ENCODE results near the gene PCDHA8.
"Not testable (repeated sequence)": the region's sequence is repeated elsewhere in the genome, so short reads cannot be mapped to it uniquely, and the experiment has no call there.

PCDHA8 gene, protein sequence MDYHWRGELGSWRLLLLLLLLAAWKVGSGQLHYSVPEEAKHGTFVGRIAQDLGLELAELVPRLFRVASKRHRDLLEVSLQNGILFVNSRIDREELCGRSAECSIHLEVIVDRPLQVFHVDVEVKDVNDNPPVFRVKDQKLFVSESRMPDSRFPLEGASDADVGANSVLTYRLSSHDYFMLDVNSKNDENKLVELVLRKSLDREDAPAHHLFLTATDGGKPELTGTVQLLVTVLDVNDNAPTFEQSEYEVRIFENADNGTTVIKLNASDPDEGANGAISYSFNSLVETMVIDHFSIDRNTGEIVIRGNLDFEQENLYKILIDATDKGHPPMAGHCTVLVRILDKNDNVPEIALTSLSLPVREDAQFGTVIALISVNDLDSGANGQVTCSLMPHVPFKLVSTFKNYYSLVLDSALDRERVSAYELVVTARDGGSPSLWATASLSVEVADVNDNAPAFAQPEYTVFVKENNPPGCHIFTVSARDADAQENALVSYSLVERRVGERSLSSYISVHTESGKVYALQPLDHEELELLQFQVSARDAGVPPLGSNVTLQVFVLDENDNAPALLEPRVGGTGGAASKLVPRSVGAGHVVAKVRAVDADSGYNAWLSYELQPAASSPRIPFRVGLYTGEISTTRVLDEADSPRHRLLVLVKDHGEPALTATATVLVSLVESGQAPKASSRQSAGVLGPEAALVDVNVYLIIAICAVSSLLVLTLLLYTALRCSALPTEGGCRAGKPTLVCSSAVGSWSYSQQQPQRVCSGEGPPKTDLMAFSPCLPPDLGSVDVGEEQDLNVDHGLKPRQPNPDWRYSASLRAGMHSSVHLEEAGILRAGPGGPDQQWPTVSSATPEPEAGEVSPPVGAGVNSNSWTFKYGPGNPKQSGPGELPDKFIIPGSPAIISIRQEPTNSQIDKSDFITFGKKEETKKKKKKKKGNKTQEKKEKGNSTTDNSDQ

GRCh38 chr5:140840978-140841962 is at the start of gene PCDHA8:
Gene PCDHA8 (plus strand): TSS chr5:140841187. CDS start chr5:140841322, 135 bp downstream.
- CTCF ChIA-PET, result interaction anchor here (0.5 to 1.5 kb wide), 5 partner anchors 18 to 557 kb away, joined by 3 read pairs; no protein-coding TSS in a partner anchor
- H3K27me3 Mint-ChIP-seq, result peaks cover 4% of the 10 kb centered on the region
- no peaks in the 10 kb centered on the region for H3K36me3 Mint-ChIP-seq
- peaks cover 21% of the 10 kb centered on the region for H3K9me3 Mint-ChIP-seq
- no peaks in the 10 kb centered on the region for H3K4me1 Mint-ChIP-seq
- no peak within 1 kb of the TSS for H3K4me3 Mint-ChIP-seq
- DNase-seq, result no peak
- H3K27ac Mint-ChIP-seq, result peak within 1 kb of the TSS; percentile 42

- Mint-ChIP-seq H3K36me3 (no peaks in the 10 kb centered on the region), H3K4me1 (no peaks in the 10 kb centered on the region), H3K27ac (no peak within 1 kb of the TSS), H3K9me3 (peaks cover 15% of the 10 kb centered on the region), H3K4me3 (no peak within 1 kb of the TSS), H3K27me3 (peaks cover 9% of the 10 kb centered on the region)
- CTCF ChIA-PET, result interaction anchor here (0.6 to 1.5 kb wide), 2 partner anchors 10 to 25 kb away, joined by 3 read pairs; no protein-coding TSS in a partner anchor
- no peak for DNase-seq
Observed at GRCh38 chr5:140794595-140795258, 46.3 kb upstream of the PCDHA8 start, which contains the start of gene PCDHA2. Gene PCDHA2 (plus strand): TSS chr5:140794852.

- Mint-ChIP-seq H3K9me3 (peaks cover 15% of the 10 kb centered on the region), H3K4me1 (no peaks in the 10 kb centered on the region), H3K27me3 (peaks cover 9% of the 10 kb centered on the region), H3K4me3 (no peak overlapping the region), H3K36me3 (no peaks in the 10 kb centered on the region), H3K27ac (no peak overlapping the region)
- DNase-seq, result no peak
- CTCF ChIA-PET, result interaction anchor here (1.5 kb wide), 1 partner anchor 11 kb away, joined by 3 read pairs; no protein-coding TSS in a partner anchor
Observed at GRCh38 chr5:140795259-140795641, 45.7 kb upstream of the PCDHA8 start.

- H3K4me3 Mint-ChIP-seq, H3K27ac Mint-ChIP-seq, H3K4me1 Mint-ChIP-seq, DNase-seq, H3K36me3 Mint-ChIP-seq: not testable (repeated sequence)
- Mint-ChIP-seq H3K9me3 (peaks cover 20% of the 10 kb centered on the region), H3K27me3 (peaks cover 11% of the 10 kb centered on the region)
- CTCF ChIA-PET, result interaction anchor here (1.5 kb wide), 1 partner anchor 12 kb away, joined by 3 read pairs; no protein-coding TSS in a partner anchor
Observed at GRCh38 chr5:140796072-140796717, 44.8 kb upstream of the PCDHA8 start.

- DNase-seq, result no peak
- CTCF ChIA-PET, result no interaction called here
- peaks cover 13% of the 10 kb centered on the region for H3K27me3 Mint-ChIP-seq
- H3K9me3 Mint-ChIP-seq, result peaks cover 24% of the 10 kb centered on the region
- H3K27ac Mint-ChIP-seq, result no peak overlapping the region
- no peaks in the 10 kb centered on the region for H3K4me1 Mint-ChIP-seq
- no peak overlapping the region for H3K4me3 Mint-ChIP-seq
- no peaks in the 10 kb centered on the region for H3K36me3 Mint-ChIP-seq
Observed at GRCh38 chr5:140796718-140797095, 44.3 kb upstream of the PCDHA8 start.

DNA sequence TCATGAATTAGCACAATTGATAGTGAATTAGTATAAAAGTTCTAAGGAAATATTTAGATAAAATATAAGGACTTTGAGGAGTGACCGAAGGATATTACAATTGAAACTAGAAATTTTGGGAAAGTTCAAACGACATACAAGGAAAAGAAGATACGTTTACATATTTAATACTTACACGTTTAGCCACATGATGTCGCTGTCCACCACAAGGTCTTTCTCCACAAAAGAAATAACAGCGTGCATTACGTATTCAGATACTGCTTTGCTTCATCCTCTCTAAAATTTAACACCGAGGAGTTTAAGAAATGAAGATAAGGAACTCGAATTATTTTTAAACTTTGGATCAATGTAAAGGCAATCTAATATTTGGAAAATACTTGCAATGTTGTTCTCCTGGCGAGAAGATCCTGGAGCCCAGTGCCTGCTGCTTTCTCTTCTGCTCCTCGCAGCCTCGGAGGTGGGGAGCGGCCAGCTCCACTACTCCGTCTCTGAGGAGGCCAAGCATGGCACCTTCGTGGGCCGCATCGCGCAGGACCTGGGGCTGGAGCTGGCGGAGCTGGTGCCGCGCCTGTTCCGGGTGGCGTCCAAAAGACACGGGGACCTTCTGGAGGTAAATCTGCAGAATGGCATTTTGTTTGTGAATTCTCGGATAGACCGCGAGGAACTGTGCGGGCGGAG is 40.0 kb upstream of the PCDHA8 start, which contains the start of gene PCDHA3:
Gene PCDHA3 (plus strand): TSS at position 242 of the 678 bp plus-strand sequence.
- Mint-ChIP-seq H3K27ac (peak within 1 kb of the TSS; percentile 49), H3K27me3 (peaks cover 4% of the 10 kb centered on the region), H3K9me3 (peaks cover 24% of the 10 kb centered on the region), H3K4me1 (no peaks in the 10 kb centered on the region), H3K36me3 (peaks cover 2% of the 10 kb centered on the region), H3K4me3 (peak within 1 kb of the TSS; percentile 10)
- no peak for DNase-seq
- CTCF ChIA-PET, result no interaction called here

DNA sequence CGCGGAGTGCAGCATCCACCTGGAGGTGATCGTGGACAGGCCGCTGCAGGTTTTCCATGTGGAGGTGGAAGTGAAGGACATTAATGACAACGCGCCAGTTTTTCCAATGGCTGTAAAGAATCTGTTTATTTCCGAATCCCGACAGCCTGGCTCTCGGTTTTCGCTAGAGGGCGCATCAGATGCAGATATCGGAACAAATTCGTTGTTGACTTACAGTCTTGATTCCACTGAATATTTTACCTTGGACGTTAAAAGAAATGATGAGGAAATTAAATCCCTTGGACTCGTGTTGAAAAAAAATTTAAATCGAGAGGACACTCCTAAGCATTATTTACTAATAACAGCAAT is 39.5 kb upstream of the PCDHA8 start:
- Mint-ChIP-seq H3K27ac (no peak overlapping the region), H3K9me3 (peaks cover 23% of the 10 kb centered on the region), H3K27me3 (peaks cover 4% of the 10 kb centered on the region), H3K36me3 (peaks cover 2% of the 10 kb centered on the region), H3K4me3 (no peak overlapping the region), H3K4me1 (no peaks in the 10 kb centered on the region)
- no peak for DNase-seq
- CTCF ChIA-PET, result no interaction called here

- H3K4me1 Mint-ChIP-seq, CTCF ChIA-PET: not testable (repeated sequence)
- peaks cover 25% of the 10 kb centered on the region for H3K9me3 Mint-ChIP-seq
Observed at GRCh38 chr5:140802381-140802780, 38.6 kb upstream of the PCDHA8 start.

GRCh38 chr5:140802781-140803271 is 38.2 kb upstream of the PCDHA8 start:
- no peak for DNase-seq
- Mint-ChIP-seq H3K27me3 (peaks cover 10% of the 10 kb centered on the region), H3K4me1 (no peaks in the 10 kb centered on the region), H3K36me3 (peaks cover 3% of the 10 kb centered on the region), H3K9me3 (peaks cover 29% of the 10 kb centered on the region), H3K4me3 (no peak overlapping the region), H3K27ac (peak overlapping the region; percentile 7)
- CTCF ChIA-PET, result no interaction called here

More at GRCh38 chr5:140802381-140802780, 38.6 kb upstream of the PCDHA8 start:
- H3K27me3 Mint-ChIP-seq, DNase-seq, H3K4me3 Mint-ChIP-seq, H3K36me3 Mint-ChIP-seq: not testable (repeated sequence)
- H3K27ac Mint-ChIP-seq, result peak overlapping the region; percentile 49

- Mint-ChIP-seq H3K4me1 (no peaks in the 10 kb centered on the region), H3K4me3 (no peak within 1 kb of the TSS), H3K27me3 (peaks cover 11% of the 10 kb centered on the region), H3K27ac (no peak within 1 kb of the TSS), H3K9me3 (peaks cover 28% of the 10 kb centered on the region), H3K36me3 (peaks cover 3% of the 10 kb centered on the region)
- peak; percentile 45 for DNase-seq
- CTCF ChIA-PET, result interaction anchor here (0.9 to 1.3 kb wide), 3 partner anchors 12 to 57 kb away, joined by 3 read pairs; no protein-coding TSS in a partner anchor
Observed at GRCh38 chr5:140806834-140807775, 33.9 kb upstream of the PCDHA8 start, which contains the start of gene PCDHA4. Gene PCDHA4 (plus strand): TSS chr5:140807068.

DNA sequence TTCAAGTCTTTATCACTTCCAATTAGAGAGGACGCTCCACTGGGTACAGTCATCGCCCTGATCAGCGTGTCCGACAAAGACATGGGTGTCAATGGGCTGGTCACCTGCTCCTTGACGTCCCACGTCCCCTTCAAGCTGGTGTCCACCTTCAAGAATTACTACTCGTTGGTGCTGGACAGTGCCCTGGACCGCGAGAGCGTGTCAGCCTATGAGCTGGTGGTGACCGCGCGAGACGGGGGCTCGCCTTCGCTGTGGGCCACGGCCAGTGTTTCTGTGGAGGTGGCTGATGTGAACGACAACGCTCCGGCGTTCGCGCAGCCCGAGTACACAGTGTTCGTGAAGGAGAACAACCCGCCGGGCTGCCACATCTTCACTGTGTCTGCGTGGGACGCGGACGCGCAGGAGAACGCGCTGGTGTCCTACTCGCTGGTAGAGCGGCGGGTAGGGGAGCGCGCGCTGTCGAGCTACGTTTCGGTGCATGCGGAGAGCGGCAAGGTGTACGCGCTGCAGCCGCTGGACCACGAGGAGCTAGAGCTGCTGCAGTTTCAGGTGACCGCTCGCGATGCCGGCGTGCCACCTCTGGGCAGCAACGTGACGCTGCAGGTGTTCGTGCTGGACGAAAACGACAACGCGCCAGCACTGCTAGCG is 32.6 kb upstream of the PCDHA8 start:
- CTCF ChIA-PET, result interaction anchor here (0.9 to 1.1 kb wide), 2 partner anchors 25 to 56 kb away, joined by 3 read pairs; no protein-coding TSS in a partner anchor
- H3K4me3 Mint-ChIP-seq, result not testable (repeated sequence)

More for the DNA sequence above, 32.6 kb upstream of the PCDHA8 start:
- Mint-ChIP-seq H3K27me3 (peaks cover 11% of the 10 kb centered on the region), H3K9me3 (peaks cover 29% of the 10 kb centered on the region)
- not testable (repeated sequence) for H3K36me3 Mint-ChIP-seq, H3K4me1 Mint-ChIP-seq, H3K27ac Mint-ChIP-seq, DNase-seq
